Astrocyte of the cerebellum (primary cell): ENCODE data around the gene GNAL.

Experiments
- DNase-seq: peaks from one replicate; pipeline ENCODE4 v3.0.0-alpha.2; 2011; ENCODE audit warnings: low read depth
- H3K4me3 ChIP-seq: 2 replicates; pipeline ENCODE4 v1.5.1; 2011; ENCODE audit warnings: mild to moderate bottlenecking, low read depth, low read length, moderate library complexity
- in situ Hi-C: cut with HindIII; loops from 2 replicates; pipeline ENCODE4 v1.10.0; 2017; ENCODE audit warnings: low sequenced_read_pairs
- TF ChIP-seq, protein P1 (sequence below): IDR thresholded peaks from 2 replicates; pipeline ENCODE4 v1.5.1; 2012; ENCODE audit warnings: low read length, low read depth, moderate library complexity, mild to moderate bottlenecking; ENCODE audit errors: missing control alignments

The GNAL gene

DNA sequence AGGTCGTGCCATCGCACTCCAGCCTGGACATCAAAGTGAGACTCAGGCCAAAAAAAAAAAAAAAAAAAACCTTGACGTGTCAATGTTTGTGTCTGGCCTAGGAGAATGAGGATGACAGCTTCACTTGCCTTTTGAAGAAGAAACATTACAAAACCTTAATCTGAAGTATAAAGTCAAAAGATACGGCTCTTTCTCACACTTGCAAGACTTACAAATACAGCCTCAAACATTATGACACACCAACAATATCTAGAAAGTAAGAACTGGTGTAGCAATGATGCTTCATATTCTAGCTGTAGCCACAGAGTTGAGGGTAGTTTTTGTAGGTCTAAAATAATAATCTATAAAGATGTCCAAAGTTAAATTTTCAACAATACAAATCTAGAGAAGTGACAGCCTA, 193.6 kb downstream of the GNAL start:
- TF ChIP-seq, protein P1, sequence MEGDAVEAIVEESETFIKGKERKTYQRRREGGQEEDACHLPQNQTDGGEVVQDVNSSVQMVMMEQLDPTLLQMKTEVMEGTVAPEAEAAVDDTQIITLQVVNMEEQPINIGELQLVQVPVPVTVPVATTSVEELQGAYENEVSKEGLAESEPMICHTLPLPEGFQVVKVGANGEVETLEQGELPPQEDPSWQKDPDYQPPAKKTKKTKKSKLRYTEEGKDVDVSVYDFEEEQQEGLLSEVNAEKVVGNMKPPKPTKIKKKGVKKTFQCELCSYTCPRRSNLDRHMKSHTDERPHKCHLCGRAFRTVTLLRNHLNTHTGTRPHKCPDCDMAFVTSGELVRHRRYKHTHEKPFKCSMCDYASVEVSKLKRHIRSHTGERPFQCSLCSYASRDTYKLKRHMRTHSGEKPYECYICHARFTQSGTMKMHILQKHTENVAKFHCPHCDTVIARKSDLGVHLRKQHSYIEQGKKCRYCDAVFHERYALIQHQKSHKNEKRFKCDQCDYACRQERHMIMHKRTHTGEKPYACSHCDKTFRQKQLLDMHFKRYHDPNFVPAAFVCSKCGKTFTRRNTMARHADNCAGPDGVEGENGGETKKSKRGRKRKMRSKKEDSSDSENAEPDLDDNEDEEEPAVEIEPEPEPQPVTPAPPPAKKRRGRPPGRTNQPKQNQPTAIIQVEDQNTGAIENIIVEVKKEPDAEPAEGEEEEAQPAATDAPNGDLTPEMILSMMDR: no peak
- in situ Hi-C loops: no loop called here
- no peak for DNase-seq
- H3K4me3 ChIP-seq: no peak overlapping the region

DNA sequence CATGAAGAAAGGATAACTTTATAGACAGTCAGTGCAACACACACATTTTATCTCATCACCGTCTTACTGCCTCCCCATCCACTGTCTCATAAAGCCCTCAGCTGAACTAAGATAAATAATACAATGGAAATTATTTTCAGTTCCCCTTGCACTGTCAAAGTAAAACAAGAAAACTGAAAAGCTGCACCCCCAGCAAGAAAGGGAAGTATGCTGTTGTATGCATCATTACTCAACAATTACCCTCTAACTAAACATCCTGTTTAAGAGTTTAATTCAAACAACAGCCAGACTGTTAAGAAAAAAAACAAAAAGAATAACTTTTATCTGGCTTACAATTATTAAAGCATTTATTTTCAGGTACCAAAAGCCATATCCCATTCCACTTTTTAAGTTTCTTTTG, 194.1 kb downstream of the GNAL start:
- no peak overlapping the region for H3K4me3 ChIP-seq
- in situ Hi-C loops: no loop called here
- TF ChIP-seq, protein P1: no peak
- no peak for DNase-seq

DNA sequence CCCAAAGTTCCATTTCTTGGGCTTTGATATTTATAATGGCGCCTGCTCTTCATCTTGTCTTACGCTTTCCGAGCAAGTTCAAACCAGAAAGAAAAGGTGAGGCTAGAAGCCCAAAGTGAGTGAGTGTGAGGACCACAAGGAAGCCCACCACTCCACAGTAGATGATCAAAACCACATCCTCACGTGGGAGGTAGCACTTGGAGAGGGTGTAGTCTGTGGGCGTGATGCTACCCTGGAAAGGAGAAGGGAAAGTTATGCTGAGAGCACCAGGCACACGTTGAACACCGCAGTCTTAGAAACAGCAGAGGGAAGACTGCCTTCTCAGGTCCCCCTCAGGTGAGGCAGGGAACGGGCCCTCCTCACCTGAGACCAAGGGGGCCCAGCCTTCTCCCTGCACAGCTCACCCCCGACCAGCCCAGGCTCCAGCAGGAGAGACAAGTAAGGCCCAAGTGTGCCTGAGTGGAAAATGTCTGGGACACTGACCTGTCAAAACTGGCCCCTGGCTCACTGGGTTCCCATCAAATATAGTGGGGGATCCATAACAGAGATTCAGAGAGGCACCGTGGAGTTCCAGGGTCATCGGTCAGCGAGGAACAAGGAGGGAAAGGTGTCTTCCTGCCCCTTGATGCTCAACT, 195.4 kb downstream of the GNAL start:
- no peak for DNase-seq
- in situ Hi-C loops: no loop called here

DNA sequence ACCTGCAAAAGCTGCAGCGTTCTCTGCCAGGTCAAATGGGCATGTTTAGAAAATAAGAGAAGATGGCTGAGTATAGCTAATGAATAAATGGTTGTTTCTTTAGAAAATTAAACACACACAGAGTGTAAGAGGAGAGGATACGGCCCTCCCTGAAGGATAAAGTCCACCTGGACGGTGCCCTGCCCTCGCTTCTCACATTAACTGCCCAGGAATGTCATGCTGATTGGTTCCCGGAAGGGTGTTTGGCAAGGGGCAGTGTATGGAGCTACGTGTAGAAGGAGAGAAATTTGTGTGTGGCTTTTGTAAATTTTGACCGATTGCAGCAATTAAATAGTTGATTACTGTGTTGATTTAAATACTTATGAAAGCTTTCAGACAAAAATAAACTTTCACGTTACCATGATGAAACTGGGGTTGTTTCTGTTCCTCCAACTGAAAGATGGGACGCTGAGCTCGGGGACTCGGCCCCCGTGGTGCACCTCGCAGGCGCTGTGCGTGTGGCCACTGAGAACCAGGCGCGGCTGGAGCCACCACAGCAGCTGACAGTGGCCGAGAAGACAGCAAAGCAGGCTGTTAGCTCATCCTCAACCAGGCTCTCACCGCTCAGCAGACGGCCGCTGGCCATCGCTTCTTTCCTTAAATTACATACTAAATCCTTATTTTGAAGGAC, 196.3 kb downstream of the GNAL start:
- TF ChIP-seq, protein P1: no peak
- no peak for DNase-seq
- H3K4me3 ChIP-seq: no peak overlapping the region
- in situ Hi-C loops: no loop called here

More for the DNA sequence above, 195.4 kb downstream of the GNAL start:
- H3K4me3 ChIP-seq: no peak overlapping the region
- TF ChIP-seq, protein P1: no peak

DNA sequence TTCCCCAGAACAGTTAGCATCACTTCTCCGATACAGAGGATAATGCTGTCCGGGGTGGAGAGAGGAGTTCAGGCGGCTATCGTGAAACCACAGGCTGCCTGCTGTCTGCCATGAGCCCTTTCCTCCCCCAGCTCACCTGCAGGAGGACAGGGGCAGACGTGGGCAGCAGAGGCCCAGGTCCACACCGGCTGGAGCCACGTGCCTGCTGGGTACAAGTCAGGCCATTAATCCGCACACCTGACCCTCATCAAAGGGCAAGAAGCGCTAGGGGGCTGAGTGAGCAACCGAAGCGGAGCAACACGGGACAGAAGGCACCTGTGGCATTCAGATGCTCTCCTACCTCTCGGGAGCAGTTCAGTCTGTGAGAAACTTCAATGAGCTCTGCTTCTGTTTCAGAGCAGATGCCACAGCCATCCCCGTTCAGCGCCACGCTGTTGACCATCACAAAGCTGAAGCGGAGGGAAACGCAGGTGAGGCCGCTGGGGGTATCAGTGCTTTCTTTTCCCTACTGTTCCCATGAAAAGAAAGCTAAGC, 197.6 kb downstream of the GNAL start:
- TF ChIP-seq, protein P1: no peak
- no peak overlapping the region for H3K4me3 ChIP-seq
- DNase-seq: no peak
- in situ Hi-C loops: no loop called here

DNA sequence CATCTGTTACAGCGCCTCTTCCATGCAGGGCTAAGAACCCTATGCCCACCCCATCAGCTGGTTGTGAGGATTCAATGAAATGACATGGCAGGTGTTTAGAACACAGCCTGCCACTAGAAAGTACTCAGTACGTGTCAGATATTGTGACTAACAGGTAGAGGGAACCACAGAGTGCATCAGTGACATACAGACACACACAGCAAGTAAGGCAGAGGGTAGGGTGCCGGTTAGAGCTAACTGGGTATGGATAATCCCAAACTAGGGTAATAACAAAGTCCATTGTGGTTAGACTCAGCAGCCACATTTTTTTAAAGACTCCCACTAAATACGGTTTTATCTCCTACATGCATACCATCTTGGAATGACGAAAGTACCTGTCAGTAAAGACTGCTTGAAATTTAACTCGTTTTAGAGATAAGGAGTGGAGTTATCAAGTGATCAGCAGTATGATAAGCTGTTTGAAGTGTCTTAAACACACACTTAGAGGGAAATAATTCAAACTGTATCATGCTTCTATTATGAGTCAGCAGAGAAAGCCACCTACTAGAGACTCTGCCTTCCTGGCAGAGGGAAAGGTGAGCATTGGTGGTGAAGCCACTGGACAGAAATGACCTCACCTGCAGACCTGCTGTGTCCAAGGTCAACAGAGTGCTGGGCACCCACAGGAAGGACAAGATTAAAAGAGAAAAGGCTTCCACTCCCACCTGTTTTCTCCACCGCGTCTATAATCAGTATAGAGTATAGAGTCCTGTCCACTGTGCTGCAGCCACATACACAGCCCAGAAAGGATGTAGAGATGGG, 198.5 kb downstream of the GNAL start:
- no peak overlapping the region for H3K4me3 ChIP-seq
- in situ Hi-C loops: no loop called here
- no peak for DNase-seq
- TF ChIP-seq, protein P1: no peak
